SK-N-SH treated with all-trans-retinoic acid at 6 μM for 48 hours (cell line): ENCODE results near the gene ZNF536.

Experiments used
- ATAC-seq: fragments of 200-7000 bp; cut with Tn5 transposase; 3 replicates; pipeline ENCODE4 v1.9.1; 2020; ENCODE audit warnings: mild to moderate bottlenecking, moderate library complexity
- BACH2 ChIP-seq: fragments of 250-450 bp; sonication (Bioruptor Pico); IDR thresholded peaks from 2 replicates; pipeline ENCODE4 v1.9.0; 2021; ENCODE audit warnings: mild to moderate bottlenecking, borderline replicate concordance
- CREB5 ChIP-seq: fragments of 250-450 bp; sonication (Bioruptor Pico); IDR thresholded peaks from 2 replicates; pipeline ENCODE4 v1.5.1; 2020; ENCODE audit warnings: low read depth, mild to moderate bottlenecking, moderate library complexity
- CSDC2 ChIP-seq: fragments of 250-450 bp; sonication (Bioruptor Pico); IDR thresholded peaks from 2 replicates; pipeline ENCODE4 v1.5.0; 2020; ENCODE audit warnings: mild to moderate bottlenecking, moderate library complexity
- CSRNP3 ChIP-seq: fragments of 250-450 bp; sonication (Bioruptor Pico); IDR thresholded peaks from 2 replicates; pipeline ENCODE4 v1.5.1; 2021; ENCODE audit warnings: mild to moderate bottlenecking, moderate library complexity
- ESRRG ChIP-seq: fragments of 250-450 bp; sonication (Bioruptor Pico); IDR thresholded peaks from 2 replicates; pipeline ENCODE4 v1.6.1; 2021; ENCODE audit warnings: mild to moderate bottlenecking
- GLIS3 ChIP-seq: fragments of 250-450 bp; sonication (Bioruptor Pico); IDR thresholded peaks from 2 replicates; pipeline ENCODE4 v1.5.0; 2020; ENCODE audit warnings: mild to moderate bottlenecking, moderate library complexity
- ISL1 ChIP-seq: fragments of 250-450 bp; sonication (Bioruptor Pico); IDR thresholded peaks from 2 replicates; pipeline ENCODE4 v2.1.2; 2022; ENCODE audit warnings: mild to moderate bottlenecking, moderate library complexity
- OSR1 ChIP-seq: fragments of 250-450 bp; sonication (Bioruptor Pico); IDR thresholded peaks from 2 replicates; pipeline ENCODE4 v1.8.0; 2022; ENCODE audit warnings: moderate library complexity, mild to moderate bottlenecking, inconsistent platforms
- PATZ1 ChIP-seq: fragments of 250-450 bp; sonication (Bioruptor Pico); IDR thresholded peaks from 2 replicates; pipeline ENCODE4 v1.8.0; 2020; ENCODE audit warnings: mild to moderate bottlenecking, moderate library complexity, borderline replicate concordance
- POU6F1 ChIP-seq: fragments of 250-450 bp; sonication (Bioruptor Pico); IDR thresholded peaks from 2 replicates; pipeline ENCODE4 v1.8.0; 2021; ENCODE audit warnings: low read depth, mild to moderate bottlenecking, moderate library complexity, borderline replicate concordance
- RARB ChIP-seq: fragments of 250-450 bp; sonication (Bioruptor Pico); IDR thresholded peaks from 2 replicates; pipeline ENCODE4 v1.8.0; 2021; ENCODE audit warnings: mild to moderate bottlenecking, moderate library complexity
- SNAI2 ChIP-seq: fragments of 250-450 bp; sonication (Bioruptor Pico); IDR thresholded peaks from 2 replicates; pipeline ENCODE4 v1.5.0; 2020; ENCODE audit warnings: mild to moderate bottlenecking, moderate library complexity
- TCF4 ChIP-seq: fragments of 250-450 bp; sonication (Bioruptor Pico); IDR thresholded peaks from 2 replicates; pipeline ENCODE4 v1.8.0; 2021; ENCODE audit warnings: mild to moderate bottlenecking, moderate library complexity, borderline replicate concordance
- TSHZ2 ChIP-seq: fragments of 250-450 bp; sonication (Bioruptor Pico); IDR thresholded peaks from 2 replicates; pipeline ENCODE4 v1.5.0; 2020; ENCODE audit warnings: mild to moderate bottlenecking, moderate library complexity
- ZC3H10 ChIP-seq: fragments of 250-450 bp; sonication (Bioruptor Pico); IDR thresholded peaks from 2 replicates; pipeline ENCODE4 v1.5.1; 2021; ENCODE audit warnings: mild to moderate bottlenecking, moderate library complexity
- ZFP3 ChIP-seq: fragments of 250-450 bp; sonication (Bioruptor Pico); IDR thresholded peaks from 2 replicates; pipeline ENCODE4 v1.5.0; 2020; ENCODE audit warnings: mild to moderate bottlenecking, moderate library complexity
- ZNF565 ChIP-seq: fragments of 450-650 bp; formaldehyde crosslinking; conservative IDR thresholded peaks from 2 replicates; pipeline ENCODE4 v1.5.0; 2020; ENCODE audit warnings: low read depth, mild to moderate bottlenecking, moderate library complexity
- ZNF70 ChIP-seq: fragments of 450-650 bp; formaldehyde crosslinking; IDR thresholded peaks from 2 replicates; pipeline ENCODE4 v1.5.0; 2020; ENCODE audit warnings: mild to moderate bottlenecking, moderate library complexity
- ZNF8 ChIP-seq: fragments of 450-650 bp; formaldehyde crosslinking; IDR thresholded peaks from 2 replicates; pipeline ENCODE4 v1.5.0; 2020; ENCODE audit warnings: mild to moderate bottlenecking, moderate library complexity

The ZNF536 gene

GRCh38 chr19:30341611-30342201 is 30.5 kb upstream of the ZNF536 start:
- TF ChIP-seq ISL1 (CRISPR knock-in tag) (peak; percentile 37; the same call in 1 of the 2 replicates), ZNF70 (CRISPR knock-in tag) (no peak)
- TF ChIP-seq, all 23 proteins: peak for 1
- ATAC-seq = no peak

- TF ChIP-seq OSR1 = no peak
- TF ChIP-seq ZC3H10 (CRISPR knock-in tag) = no peak
- no peak for TF ChIP-seq ISL1 (CRISPR knock-in tag)
- TF ChIP-seq ZNF565 (CRISPR knock-in tag) = no peak
- TF ChIP-seq TCF4 (CRISPR knock-in tag) = no peak
- TF ChIP-seq CSDC2 = no peak
- TF ChIP-seq POU6F1 (CRISPR knock-in tag) = no peak
- TF ChIP-seq RARB = no peak
- TF ChIP-seq TSHZ2 (CRISPR knock-in tag) = no peak
- no peak for TF ChIP-seq CSRNP3 (CRISPR knock-in tag)
- no peak for TF ChIP-seq ESRRG (CRISPR knock-in tag)
- TF ChIP-seq GLIS3 (CRISPR knock-in tag) = no peak
- TF ChIP-seq PATZ1 (CRISPR knock-in tag) = no peak
- no peak for TF ChIP-seq ZFP3 (CRISPR knock-in tag)
- TF ChIP-seq CREB5 (CRISPR knock-in tag) = no peak
- no peak for TF ChIP-seq ZNF8 (CRISPR knock-in tag)
- no peak for TF ChIP-seq ZNF70 (CRISPR knock-in tag)
- ATAC-seq = no peak
Measured at GRCh38 chr19:30342901-30343300, 29.3 kb upstream of the ZNF536 start.

- TF ChIP-seq ZFP3 (CRISPR knock-in tag) (no peak), SNAI2 (CRISPR knock-in tag) (no peak), BACH2 (CRISPR knock-in tag) (no peak), CREB5 (CRISPR knock-in tag) (no peak), ZNF70 (CRISPR knock-in tag) (no peak), OSR1 (no peak), ESRRG (CRISPR knock-in tag) (no peak), CSDC2 (no peak), PATZ1 (CRISPR knock-in tag) (no peak), GLIS3 (CRISPR knock-in tag) (no peak), RARB (no peak), ZNF565 (CRISPR knock-in tag) (no peak)
- TF ChIP-seq, all 23 proteins: peak for 0
- ATAC-seq = no peak
Measured at GRCh38 chr19:30344446-30345425, 27.4 kb upstream of the ZNF536 start.
